Lung (tissue), 12 donors: ENCODE results near the gene IFNG. TPM values are rescaled to one million over a fixed set of nuclear protein-coding genes. Genes with fewer than 3 reads are reported as not detected.

ENCODE experiments used
- ATAC-seq: fragments of 200-7000 bp; cut with Tn5 transposase; one replicate; pipeline ENCODE4 v1.9.1; 2020; ENCODE audit warnings: moderate number of reproducible peaks; ENCODE audit not compliant: insufficient read depth, low FRiP score
- DNase-seq, 3 donors: peaks; one replicate each; pipeline ENCODE4 v3.0.0-alpha.2; 2013 to 2017
- H3K27ac ChIP-seq, 2 donors: one replicate each; pipeline ENCODE4 v1.5.1; 2013; ENCODE audit warnings: mild to moderate bottlenecking in 2 of 2, moderate library complexity in 2 of 2, control low read depth in 1 of 2, inconsistent platforms in 1 of 2, low read depth in 1 of 2, low read length in 1 of 2
- H3K27me3 ChIP-seq, 3 donors: one replicate each; pipeline ENCODE4 v1.5.1; 2013; ENCODE audit warnings: low read length in 2 of 3; ENCODE audit not compliant: control insufficient read depth in 3 of 3, insufficient read depth in 3 of 3
- H3K36me3 ChIP-seq, 4 donors: one replicate each; pipeline ENCODE4 v1.5.1; 2013; ENCODE audit warnings: low read length in 4 of 4, mild to moderate bottlenecking in 1 of 4, moderate library complexity in 1 of 4; ENCODE audit not compliant: control insufficient read depth in 4 of 4, insufficient read depth in 4 of 4
- H3K4me1 ChIP-seq, 5 donors: one replicate each; pipeline ENCODE4 v1.5.1; 2013; ENCODE audit warnings: low read length in 5 of 5, mild to moderate bottlenecking in 2 of 5, moderate library complexity in 1 of 5; ENCODE audit not compliant: control insufficient read depth in 5 of 5, insufficient read depth in 5 of 5
- H3K4me3 ChIP-seq: one replicate; pipeline ENCODE4 v1.5.1; 2013; ENCODE audit warnings: mild to moderate bottlenecking, control low read depth, moderate library complexity
- H3K9ac ChIP-seq, 2 donors: one replicate each; pipeline ENCODE4 v1.5.1; 2013; ENCODE audit warnings: low read length in 2 of 2, control low read depth in 1 of 2; ENCODE audit not compliant: insufficient read depth in 1 of 2
- H3K9me3 ChIP-seq, 4 donors: one replicate each; pipeline ENCODE4 v1.5.1; 2013; ENCODE audit warnings: low read length in 3 of 4, mild to moderate bottlenecking in 1 of 4, moderate library complexity in 1 of 4; ENCODE audit not compliant: control insufficient read depth in 4 of 4, insufficient read depth in 3 of 4
- CTCF ChIP-seq: IDR thresholded peaks from 2 replicates; pipeline ENCODE4 v1.5.1; 2012; ENCODE audit warnings: mild to moderate bottlenecking; ENCODE audit errors: control extremely low read depth, extremely low read depth
- WGBS, 2 donors: extraction: QIAGEN DNeasy Blood & Tissue Kit; methylation state at CpG; one replicate each; pipeline ENCODE4 v1.1.7; 2013; 5-methylcytosine and 5-hydroxymethylcytosine counted together
- polyA plus RNA-seq, 2 donors: library from polyadenylated mRNA; stranded (reverse); fragments of 200-250 nt; gene quantifications; one replicate each; pipeline ENCODE4 v1.2.1, GENCODE V29; 2013
- total RNA-seq, 2 donors: library from RNA; depleted of rRNA in 1 of 2; stranded (reverse); fragments of >200 nt in 1 of 2; gene quantifications; one replicate each; pipeline ENCODE4 v1.2.1, GENCODE V29; 2014 to 2021
- donor health status: control.
- donor health status: control.
- donor health status: Bipolar disorder and iron deficiency.
- donor health status: healthy.
- donor health status: DM: yes; HTN: yes; CAD: no.

Gene IFNG
- total and polyA plus RNA-seq, 4 donors, result 0.22 to 0.49 (median 0.40) TPM; not detected in 1

GRCh38 chr12:68173792-68174191 is 14.3 kb upstream of the IFNG start:
- no peak overlapping the region for H3K9ac ChIP-seq
- H3K4me1 ChIP-seq, result no peaks in the 10 kb centered on the region
- TF ChIP-seq CTCF, result no peak
- DNase-seq (no peak), ATAC-seq (no peak)
- H3K27ac ChIP-seq, result no peak overlapping the region
- H3K27me3 ChIP-seq, result no peaks in the 10 kb centered on the region
- H3K9me3 ChIP-seq, result no peaks in the 10 kb centered on the region
- H3K36me3 ChIP-seq, result no peaks in the 10 kb centered on the region
- H3K4me3 ChIP-seq, result no peak overlapping the region

GRCh38 chr12:68170726-68171125 is 11.2 kb upstream of the IFNG start:
- no peak for TF ChIP-seq CTCF

GRCh38 chr12:68169213-68169889 is 9.8 kb upstream of the IFNG start:
- no peaks in the 10 kb centered on the region for H3K9me3 ChIP-seq
- no peak for TF ChIP-seq CTCF
- no peaks in the 10 kb centered on the region for H3K4me1 ChIP-seq
- ATAC-seq (no peak), DNase-seq (no peak)
- no peak overlapping the region for H3K9ac ChIP-seq
- H3K4me3 ChIP-seq, result no peak overlapping the region
- no peak overlapping the region for H3K27ac ChIP-seq
- no peaks in the 10 kb centered on the region for H3K36me3 ChIP-seq
- H3K27me3 ChIP-seq, result no peaks in the 10 kb centered on the region
- WGBS, 2 donors, result 90 to 92% methylated on average over 1 of the region's 1 CpG

More at GRCh38 chr12:68170726-68171125, 11.2 kb upstream of the IFNG start:
- H3K9ac ChIP-seq, result no peak overlapping the region
- no peaks in the 10 kb centered on the region for H3K4me1 ChIP-seq
- DNase-seq (no peak), ATAC-seq (no peak)
- H3K36me3 ChIP-seq, result no peaks in the 10 kb centered on the region
- H3K27me3 ChIP-seq, result no peaks in the 10 kb centered on the region
- H3K4me3 ChIP-seq, result no peak overlapping the region
- no peak overlapping the region for H3K27ac ChIP-seq
- H3K9me3 ChIP-seq, result no peaks in the 10 kb centered on the region
- WGBS, 2 donors, result 90 to 93% methylated on average over 2 of the region's 2 CpGs
